Measurements from ENCODE around the gene THRA.

THRA gene

DNA sequence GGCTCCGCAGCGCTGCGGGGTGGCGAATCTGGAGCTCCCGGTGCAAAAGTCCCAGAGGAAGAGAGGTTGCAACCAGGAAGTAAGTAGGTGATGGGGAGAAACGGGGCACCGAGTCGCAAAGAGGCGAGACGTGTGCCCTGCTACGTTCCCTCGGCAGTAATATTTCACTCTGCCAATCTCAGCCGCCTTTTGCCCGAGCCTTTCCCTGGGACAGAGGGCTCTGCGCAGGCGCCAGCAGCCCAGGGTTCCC is 37.6 kb downstream of the THRA start, which contains the start of gene NR1D1:
Gene NR1D1 (minus strand): TSS at position 171 of the 250 bp plus-strand sequence. CDS start 495 bp downstream, outside the sequence.
- DNase-seq = no peak

DNA sequence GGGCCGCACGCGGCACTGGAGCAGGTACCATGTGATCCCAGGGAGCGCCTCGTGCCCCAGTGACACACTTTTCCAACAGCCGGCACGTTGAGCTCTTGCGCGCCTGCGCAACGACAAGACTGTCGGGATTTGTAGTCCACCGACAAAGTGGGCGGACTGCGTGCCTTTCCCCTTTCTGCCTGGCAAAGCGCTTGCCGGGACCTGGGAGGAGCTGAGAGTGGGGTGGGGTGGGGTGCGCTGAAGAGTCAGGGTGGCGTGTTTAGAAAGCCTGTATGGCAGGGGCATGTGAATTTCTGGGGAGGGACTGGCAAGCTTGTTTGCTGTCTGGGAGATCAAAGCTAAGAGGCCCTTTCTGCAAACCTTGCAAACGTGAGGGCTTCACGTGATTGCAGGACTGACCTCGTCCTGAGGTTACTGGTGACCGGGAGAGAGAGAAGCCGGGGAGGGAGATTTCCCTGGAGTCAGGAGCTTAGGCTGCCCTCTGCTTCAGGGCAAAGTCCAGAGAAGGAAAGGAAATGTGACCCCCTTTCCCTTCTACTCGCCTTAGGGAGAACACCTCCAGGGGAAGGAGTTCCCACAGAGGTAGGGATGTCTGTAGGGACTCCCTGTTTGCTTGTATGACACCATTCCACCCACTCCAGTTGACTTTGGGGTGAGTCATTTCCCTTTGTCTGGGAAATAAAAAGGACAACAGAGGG is 38.1 kb downstream of the THRA start:
- DNase-seq = peak; percentile 97

DNA sequence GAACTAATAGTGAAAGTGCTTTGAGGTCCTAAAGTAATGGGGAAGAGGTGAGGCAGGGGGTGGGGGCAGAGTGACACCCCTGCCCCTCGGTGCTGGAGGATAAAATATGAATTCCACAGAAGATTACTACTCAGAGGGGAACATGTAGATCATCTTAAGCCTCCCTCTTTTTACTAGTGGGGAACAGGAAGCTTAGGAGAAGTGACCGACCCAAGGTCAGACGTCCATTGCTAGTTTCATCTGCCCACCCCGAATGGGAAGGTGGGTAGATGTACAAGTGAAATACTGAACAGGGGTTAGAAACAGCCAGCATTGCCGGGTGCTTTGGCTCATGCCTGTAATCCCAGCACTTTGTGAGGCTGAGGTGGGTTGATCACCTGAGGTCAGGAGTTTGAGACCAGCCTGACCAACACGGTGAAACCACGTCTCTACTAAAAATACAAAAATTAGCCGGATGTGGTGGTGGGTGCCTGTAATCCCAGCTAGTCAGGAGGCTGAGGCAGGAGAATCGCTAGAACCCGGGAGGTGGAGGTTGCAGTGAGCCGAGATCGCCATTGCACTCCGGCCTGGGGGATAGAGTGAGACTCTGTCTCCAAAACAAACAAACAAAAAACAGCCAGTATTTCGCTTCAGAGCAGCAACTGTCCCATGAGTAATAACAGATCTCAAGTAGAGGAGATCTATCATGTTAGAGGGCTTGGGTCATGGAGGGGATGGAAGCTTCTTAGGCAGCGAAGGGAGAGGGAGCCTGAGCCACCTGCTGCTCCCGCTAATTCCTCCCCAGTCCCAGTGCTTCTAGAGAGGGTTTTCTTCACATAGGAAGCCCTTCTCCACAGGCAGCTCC is 38.8 kb downstream of the THRA start:
- DNase-seq = no peak

DNA sequence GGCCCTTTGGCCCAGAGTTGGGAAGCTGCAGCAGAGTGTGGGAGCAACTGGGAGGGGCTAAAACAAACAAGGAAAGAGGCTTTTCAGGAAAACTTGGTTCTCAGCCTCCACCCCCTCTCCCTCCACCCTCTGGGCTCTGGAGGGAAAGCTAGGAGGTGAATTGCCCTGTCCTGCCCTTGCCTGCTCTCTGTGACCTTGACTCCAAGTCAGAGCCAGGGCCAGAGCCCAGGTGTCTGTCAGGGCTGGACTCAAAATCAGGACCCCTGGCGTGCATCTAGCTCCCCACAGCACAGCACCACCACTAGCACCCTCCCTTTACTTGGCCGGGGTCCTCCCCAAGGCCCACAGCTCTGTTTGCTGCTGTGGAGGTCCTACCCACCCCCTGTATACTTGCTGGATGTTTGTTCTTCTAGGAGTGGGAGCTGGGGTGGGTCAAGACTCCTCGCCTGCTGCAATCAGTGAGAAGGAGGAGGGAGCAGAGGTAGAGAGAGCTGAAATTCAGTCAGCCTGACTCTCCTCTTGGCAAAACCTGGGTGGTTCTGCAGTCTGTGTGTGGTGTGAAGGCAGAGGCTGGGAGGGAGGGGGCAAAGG is 40.4 kb downstream of the THRA start:
- DNase-seq = no peak

DNA sequence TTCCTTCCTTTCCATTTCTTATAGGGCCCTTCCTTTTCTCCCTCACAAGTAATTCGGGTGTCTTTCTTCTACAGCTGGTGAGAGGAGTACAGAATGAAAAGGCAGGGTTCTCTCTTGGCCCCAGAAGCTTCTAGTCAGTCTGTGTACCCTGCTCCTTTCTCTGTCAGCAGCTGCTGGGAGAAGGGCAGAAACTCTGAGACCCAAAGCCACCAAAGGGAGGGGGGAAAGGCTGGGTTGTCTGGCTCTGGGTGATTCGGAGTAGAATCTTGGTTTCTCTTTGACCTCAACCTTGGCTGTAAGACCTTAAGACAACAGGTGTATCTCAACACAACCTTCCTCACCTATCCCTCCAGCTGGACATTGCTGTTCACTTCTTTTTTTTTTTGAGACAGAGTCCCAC is 40.9 kb downstream of the THRA start:
- no peak for DNase-seq

DNA sequence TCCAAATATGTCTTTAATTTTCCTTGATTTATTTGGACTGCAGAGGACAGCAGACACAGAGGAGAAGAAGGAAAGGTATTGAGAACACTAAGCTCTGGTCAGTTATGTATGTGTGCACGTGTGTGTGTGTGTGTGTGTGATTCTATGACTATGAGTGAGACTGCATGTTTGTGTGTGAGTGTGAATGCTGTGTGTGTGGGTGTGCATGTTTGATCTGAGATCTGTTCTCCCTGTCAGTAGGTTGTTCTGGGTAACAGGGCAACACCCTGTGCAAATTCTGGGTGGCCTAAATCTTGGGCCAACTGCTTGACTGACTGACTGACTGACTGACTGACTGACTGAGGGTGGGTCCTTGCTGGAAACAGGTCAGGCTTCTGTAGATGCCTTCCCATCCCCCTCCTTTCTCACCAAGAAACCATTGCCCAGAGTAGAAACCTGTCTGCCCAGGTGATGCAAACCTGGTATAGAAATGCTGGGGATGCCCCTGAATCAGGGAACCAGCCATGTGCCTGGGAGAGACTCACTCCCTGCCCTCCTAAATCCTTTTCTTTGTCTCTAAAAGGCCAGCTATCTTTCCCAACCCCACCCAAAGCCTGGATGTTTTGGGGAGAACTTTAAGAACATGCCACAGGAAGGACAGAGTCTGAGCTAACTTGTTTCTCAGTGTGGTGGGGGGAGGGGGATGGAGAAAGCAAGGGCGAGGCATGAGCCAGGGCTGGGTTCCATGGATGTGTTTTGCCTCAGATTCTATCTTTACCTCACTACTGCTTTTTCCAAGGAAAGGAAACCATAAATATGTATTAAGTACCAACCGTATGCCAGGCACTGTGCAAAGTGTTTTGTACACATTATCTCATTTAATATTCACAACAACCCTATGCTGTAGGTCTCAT is 42.1 kb downstream of the THRA start:
- DNase-seq = no peak

DNA sequence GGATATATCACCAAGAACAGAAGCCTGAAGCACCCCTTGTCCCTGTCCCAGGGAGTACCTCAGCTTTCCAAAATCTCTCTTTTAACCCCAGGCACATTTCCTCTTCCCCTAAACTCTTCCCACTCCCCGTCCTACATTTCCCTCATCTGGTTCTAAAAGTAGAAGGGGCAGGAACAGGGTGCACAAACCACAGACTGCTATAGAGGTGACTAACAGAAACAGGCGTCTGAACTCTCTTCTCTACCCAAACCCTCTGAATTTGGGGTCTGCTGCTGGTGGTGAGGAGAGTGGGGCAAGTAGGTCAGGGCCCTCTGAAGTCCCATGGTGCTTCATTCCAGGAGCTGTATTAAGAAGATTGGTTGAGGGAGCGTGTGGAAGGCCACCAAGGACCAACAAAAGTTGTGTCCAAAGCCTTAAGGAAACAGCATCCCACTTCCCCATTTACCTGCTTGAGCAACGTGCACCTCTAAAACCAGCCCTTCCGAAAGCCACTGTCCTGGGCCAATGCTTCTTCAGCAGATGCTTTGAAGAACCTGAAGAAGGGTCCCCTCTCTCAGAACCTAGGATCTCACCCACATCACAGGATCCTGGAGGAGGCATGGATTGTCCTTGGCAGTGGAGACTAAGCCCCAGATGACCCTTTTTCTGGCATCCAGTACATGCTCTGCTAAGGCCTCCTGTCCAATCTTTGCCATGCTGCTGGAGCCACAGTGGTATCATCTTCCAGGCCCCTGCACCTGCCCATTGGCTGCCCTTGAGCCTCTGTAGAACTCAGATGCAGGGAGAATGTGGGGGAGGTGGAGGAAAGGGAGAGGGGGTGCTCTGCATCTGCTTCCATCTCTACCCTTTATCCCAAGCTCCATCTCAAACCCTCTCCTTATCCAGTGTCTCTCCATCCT is 43.3 kb downstream of the THRA start:
- DNase-seq = no peak

DNA sequence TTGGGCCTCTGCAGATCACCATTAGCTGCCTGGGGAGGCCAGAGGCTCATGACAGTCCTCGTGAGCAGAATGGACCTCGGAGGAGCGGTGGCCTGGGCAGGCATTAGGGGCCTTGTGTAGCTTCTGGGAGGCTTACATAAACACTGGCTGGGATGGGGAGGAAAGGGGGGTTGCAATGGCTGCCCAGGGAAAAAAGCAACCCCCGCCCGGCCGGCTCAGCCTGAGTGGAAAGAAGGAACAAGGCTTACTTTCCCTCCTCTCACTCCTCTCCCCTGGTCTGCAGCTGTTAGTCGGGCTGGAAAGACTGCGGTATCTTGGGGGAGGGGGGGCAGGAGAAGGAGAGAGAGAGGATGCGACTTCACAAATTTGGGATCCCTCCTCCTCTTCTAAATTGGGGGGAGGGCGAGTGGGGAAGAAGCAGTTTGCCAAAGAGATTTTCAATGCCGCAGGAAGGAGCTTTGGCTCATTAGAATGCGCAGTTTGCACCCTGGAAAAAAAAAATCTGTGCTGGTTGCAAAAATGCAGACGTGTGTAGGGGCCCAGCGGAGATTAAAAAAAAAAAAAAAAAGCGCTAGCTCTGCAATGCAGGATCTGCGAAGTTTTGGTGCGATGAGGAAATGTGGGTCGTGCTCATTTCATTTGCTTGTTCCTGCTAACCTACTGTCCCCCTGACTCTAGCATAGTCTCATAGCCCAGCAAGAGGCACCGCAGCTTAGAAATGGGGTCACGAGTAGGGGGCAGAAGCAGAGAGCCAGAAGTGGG is 44.2 kb downstream of the THRA start:
- no peak for DNase-seq

DNA sequence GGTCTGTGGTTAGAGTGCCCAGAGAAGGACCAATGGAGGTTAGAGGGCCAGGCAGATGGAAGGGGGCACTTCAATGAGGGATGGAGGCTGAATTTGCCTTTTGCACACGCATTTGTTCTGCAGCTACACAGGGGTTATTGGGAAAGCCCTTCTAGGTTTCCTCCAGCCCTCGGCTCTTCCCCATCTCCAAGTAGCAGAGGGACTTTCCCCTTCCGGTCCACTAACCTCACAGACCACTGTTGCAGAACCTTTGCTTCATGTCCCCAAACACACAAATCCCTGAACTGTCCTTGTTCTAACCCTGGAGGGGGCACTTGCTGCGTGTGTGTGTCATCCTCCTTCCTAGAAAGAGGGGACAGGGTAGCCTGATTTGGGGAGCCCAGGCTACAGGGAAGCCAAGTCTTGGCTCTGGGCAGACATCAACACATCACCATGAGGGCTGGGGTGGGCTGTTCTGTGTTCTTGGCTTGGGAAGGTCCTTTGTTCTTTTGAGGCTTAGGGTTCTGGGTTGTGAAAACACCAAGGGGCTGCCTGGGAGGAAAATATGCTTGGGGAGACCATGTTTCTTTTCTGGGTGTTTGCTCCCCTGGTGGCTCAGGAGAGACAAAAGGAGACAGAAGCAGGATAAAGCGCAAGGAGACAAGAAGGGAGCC is 44.9 kb downstream of the THRA start:
- DNase-seq = no peak

DNA sequence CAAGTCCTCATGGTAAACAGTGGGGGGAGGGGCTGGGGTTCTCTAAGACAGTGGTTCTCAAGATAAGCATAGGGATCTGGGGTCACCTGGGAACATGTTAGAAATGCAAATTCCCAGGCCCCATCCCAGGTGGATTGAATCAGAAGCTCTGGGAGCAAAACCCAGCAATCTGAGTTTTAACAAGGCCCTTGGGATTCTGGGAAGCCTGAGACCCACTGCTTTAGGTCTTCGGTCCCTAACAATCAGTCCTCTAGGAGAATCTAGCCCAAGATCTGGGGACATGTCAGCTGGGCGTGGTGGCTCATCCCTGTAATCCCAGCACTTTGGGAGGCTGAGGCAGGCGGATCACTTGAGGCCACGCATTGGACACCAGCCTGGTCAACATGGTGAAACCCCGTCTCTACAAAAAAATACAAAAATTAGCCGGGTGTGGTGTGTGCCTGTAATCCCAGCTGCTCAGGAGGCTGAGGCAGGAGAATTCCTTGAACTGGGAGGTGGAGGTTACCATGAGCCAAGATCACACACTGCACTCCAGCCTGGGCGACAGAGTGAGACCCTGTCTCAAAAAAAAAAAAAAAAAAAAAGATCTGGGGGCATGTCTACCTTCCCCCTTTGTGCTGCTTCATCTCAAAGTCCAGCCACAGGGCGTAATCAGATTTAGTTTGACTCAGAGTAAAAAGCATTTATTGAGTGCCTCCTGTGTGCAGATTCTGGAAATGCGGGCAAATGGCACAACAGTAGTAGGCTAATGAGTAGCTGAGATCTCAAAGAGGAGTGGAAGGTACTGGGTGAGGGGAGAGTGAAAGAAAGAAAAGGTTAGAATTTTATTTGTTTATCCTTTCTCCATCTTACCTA is 46.4 kb downstream of the THRA start:
- no peak for DNase-seq

DNA sequence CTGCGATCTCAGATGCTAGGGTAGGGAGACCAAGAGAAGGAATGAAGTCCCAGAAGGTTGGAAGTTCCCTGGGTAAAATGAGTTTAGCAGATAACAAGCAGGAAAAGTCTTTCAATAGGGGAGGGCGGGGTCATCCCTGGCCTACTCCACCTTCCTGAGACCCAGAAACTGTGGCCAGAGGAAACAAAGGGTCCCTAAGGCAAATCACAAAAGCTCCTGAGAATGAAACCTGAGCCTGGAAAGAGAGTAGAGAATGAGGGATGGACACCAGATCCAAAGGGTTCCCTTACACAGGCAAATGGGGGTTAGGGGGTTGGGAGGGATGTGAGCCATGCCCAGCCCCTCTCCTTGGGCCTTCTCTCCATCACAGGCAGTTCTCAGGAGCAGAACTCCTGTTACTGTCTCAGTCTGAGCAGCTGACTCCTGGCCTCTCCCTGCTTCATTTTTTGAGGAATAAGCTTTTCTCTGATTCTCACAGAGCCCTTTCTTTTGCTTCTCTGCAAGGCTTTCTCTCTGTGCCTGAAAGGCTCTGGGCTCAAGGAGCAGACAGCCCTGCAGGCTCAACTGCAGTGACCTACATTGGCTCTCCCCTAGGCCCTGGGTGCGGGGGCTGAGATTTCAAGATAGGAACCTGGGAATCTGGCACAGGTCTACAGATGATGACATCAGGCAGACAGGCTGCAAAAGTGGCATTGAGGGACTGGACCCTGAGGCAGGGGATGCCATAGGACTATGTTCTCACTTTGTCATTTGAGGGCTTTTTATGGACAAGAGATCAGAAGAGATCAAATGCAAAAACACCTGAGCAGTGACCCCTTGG is 47.5 kb downstream of the THRA start:
- no peak for DNase-seq

DNA sequence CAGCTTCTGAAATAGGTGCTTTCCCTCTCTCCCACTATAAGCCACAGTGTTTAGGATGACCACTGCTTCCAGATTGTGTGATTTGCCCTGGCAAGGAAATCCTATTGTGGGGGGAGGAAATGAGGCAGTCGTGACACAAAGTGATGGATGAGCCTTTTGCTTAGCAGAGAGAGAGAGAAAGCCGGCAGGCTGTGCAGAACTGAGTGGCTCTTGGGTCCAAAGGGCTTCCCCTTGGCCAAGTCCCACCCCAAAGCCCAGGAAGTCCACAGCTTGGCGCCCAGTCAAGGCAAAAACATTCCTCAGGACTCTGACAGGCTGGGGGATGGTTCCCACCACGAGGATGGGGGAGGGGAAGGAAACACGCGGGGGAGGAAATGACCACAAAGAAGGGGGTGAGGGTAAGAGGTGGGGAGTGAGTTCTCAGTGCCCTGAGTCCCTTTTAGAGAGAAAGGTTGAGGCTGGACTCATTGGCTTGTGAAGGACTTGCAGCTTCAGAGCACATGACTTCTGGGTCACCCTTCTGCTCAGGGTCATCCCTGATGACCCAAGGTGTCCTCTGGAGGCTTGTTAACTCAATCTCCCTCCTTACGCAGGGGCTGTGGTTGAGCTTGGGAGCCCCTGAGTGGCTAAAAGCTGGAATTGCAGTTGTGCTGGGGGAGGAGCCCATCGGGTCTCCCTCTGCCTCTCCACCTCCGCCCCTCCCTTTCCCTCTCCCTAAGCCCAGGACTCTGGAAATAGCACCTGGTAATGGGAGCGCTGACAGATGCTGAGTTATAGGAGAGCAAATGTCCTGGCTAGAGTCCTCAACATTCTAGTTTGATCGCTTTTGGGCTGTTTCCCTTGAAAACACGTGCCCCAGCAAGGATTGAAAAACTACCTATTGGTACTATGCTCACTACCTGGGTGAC is 48.7 kb downstream of the THRA start:
- DNase-seq = peak; percentile 58 to 78

DNA sequence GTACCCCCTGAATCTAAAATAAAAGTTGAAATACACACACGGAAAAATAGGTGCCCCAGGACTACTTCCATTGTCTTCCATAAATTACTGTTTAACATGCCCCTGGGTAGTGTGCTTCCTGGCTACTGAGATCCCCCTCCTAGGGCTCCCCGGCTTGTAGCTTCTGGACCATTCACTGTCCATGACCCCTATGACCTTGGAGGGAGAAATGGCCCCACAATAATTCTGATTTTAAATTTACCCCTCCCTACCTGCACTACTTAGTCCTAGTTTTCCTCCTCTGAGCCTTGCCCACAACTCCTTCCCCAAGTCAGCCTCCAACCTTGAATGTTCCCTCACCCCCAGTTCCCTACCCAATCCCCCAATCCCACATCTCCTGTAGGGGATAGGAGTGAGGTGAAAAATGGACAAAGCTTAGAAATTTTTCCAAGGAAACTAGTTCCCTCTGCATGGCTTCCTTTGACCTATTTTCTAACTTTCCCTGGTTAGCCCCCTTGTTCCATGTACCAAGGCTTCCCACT is 49.5 kb downstream of the THRA start:
- no peak for DNase-seq

DNA sequence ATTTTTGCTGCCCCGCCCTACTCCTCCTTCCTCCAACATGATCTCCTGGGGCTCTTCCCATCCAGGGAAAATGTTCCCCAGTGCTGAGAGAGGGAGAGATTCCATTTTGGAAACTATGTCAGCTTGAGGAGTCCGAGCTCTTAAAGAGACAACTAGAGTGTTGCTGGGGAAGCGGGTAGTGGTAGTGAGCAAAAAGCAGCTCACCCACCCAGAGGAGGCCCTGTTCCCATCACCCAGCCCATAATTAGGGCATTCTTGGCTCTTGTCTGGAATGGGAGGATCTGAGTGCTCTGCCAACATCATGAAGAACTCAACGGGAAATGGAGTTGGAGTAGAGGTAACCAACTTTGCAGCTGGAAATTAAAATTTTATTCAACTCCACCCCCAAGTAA is 49.9 kb downstream of the THRA start:
- no peak for DNase-seq

DNA sequence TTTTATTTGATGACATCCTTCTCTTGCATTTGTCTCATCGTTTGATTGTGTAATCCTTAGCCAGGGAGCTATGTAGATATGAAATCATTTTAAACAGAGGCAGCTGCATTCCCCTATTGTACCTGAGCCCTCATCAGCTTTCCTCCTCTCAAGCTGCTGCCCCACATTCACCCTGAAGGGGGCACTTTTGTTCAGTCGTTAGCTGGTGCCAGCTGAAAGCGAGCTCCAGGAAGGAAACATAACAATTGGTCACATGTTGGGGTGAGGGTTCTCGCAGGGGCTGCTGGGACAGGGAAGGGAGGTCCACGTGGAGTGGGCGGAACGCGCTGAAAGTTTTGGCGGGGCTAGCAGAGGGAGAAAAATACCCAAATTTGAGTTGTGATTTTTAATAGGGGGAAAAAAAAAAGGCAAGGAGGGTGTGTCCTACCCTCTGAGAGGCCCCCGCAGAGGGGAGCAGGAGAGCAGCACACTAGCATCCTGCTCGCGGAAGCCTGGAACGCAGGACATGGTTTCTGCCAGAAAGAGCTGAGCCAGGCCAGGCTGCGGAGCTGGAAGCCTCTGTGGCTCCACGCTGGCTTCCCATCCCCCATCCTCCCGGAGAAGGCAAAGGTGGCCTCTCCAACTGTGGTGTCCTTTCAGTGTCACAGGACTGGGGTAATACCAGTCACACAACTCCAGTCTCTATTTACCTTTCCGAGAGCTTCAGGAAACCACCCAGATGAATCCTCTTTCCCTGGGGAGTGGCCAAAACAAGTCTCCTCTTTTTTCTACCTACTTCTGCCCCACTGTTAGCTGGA is 50.5 kb downstream of the THRA start:
- peak; percentile 94 for DNase-seq

DNA sequence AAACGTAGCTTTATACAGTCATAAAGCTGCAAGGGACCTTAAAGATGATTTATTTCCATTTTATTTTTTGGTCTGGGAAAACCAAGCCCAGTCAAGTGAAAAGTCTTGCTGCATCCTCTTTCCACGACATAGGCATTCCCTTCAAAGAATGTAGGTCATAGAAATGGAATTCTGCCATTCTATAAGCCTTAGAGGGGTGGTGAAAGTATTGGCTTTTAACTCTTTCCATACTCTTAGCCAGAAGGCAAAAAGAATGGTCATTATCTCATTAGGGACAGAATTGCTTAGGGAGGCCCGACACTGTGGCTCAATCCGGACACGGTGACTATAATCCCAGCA is 51.1 kb downstream of the THRA start:
- DNase-seq = no peak

DNA sequence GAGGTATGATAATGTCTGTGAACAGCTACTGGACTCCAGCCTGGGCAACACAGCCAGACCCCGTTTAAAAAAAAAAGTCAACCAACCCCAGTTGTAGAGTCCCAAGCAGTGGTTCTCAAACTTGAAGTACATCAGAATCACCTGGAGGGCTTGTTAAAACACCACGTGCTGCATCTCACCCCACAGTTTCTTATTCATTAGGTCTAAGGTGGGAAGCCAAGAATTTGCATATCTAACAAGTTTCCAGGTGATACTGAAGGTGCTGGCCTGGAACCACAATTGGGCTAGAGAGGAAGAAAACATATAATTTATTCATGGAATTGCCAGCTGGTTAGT is 52.3 kb downstream of the THRA start:
- DNase-seq = no peak
